GM18858 (cell line): Measurements from ENCODE around the gene SERPINB1.
"Not testable (repeated sequence)": the region's sequence is repeated elsewhere in the genome, so short reads cannot be mapped to it uniquely, and the experiment has no call there.

Experiments used
- ATAC-seq: cut with Tn5 transposase; IDR thresholded peaks from one replicate; pipeline ENCODE4 v1.9.1; 2021; ENCODE audit not compliant: unreplicated experiment

Gene SERPINB1

GRCh38 chr6:2841264-2842138, at the start of gene SERPINB1:
TSS of gene SERPINB1 (minus strand) at chr6:2841863. CDS start at chr6:2840586, 1,277 bp downstream.
- ATAC-seq, result peak; percentile 33

- no peak for ATAC-seq
Measured at GRCh38 chr6:2890976-2891767, 49.5 kb upstream of the SERPINB1 start.

- ATAC-seq, result no peak
Measured at GRCh38 chr6:2885967-2886735, 44.5 kb upstream of the SERPINB1 start.

- no peak for ATAC-seq
Measured at GRCh38 chr6:2884804-2885203, 43.1 kb upstream of the SERPINB1 start.

DNA sequence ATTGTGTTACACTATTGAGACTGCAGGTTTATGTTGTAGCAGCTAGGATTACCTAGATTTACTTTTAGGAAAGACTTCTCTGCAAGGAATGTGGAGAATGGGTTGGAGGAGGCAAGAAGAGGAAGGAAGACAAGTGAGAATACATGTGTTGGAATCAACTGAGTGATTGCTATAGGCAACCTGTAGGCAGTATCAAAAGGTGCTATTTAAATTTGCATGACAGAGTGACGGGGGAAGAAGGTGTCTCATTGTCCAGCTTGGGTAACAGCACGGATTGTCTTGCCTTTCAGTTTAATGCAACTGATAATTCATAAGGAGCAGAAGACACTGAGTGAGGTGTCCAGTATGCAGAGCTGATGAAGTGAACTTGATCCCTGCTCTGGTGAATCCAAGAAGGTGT, 42.0 kb upstream of the SERPINB1 start:
- no peak for ATAC-seq

DNA sequence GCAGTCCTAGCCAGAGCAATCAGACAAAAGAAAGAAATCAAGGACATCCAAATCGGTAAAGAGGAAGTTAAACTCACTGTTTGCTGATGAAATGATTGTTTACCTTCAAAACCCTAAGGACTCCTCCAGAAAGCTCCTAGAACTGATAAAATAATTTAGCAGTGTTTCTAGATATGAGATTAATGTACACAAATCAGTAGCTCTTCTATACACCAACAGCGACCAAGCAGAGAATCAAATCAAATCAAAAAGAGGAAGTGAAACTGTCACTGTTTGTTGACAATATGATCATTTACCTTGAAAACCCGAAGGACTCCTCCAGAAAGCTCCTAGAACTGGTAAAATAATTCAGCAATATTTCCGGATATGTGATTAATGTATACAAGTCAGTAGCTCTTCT, 39.8 kb upstream of the SERPINB1 start:
- no peak for ATAC-seq

GRCh38 chr6:2880156-2880555, 38.5 kb upstream of the SERPINB1 start:
- ATAC-seq, result not testable (repeated sequence)

GRCh38 chr6:2877960-2878359, 36.3 kb upstream of the SERPINB1 start:
- no peak for ATAC-seq

DNA sequence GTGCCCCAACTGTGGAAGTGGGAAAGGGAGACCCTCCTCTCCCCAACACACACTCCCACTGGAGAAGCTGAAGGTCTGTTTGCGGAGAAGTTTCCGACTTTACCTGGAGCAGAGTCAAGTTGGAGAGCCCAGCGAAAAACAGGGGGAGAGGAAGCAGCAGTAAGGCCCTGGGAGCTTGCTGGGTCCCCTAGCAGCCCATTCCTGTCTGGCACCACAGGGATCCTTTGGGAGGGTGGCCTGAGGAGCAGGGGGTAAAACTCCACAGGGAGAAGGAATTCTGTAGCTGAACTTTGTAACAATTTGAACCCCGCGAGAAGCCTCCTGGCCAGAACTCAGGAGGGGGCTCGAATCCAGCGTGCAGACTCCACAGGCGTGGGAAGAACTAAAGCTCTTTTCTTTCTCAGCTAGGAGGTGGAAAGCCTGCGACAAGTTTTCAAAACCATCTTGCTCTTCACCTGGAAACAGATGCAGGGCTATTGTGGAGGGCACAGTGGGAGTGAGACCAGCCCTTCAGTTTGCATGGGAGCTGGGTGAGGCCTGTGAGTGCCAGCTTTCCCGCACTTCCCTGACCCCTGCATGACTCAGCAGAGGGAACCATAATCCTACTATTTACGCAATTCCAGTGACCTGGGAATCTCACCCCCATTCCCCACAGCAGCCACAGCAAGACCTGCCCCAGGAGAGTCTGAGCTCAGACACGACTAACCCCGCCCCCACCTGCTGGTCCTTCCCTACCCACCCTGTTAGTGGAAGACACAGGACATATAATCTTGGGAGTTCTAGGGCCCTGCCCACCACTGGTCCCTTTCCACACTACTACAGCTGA, 35.6 kb upstream of the SERPINB1 start:
- no peak for ATAC-seq

GRCh38 chr6:2876210-2877056, 34.8 kb upstream of the SERPINB1 start:
- ATAC-seq, result no peak

DNA sequence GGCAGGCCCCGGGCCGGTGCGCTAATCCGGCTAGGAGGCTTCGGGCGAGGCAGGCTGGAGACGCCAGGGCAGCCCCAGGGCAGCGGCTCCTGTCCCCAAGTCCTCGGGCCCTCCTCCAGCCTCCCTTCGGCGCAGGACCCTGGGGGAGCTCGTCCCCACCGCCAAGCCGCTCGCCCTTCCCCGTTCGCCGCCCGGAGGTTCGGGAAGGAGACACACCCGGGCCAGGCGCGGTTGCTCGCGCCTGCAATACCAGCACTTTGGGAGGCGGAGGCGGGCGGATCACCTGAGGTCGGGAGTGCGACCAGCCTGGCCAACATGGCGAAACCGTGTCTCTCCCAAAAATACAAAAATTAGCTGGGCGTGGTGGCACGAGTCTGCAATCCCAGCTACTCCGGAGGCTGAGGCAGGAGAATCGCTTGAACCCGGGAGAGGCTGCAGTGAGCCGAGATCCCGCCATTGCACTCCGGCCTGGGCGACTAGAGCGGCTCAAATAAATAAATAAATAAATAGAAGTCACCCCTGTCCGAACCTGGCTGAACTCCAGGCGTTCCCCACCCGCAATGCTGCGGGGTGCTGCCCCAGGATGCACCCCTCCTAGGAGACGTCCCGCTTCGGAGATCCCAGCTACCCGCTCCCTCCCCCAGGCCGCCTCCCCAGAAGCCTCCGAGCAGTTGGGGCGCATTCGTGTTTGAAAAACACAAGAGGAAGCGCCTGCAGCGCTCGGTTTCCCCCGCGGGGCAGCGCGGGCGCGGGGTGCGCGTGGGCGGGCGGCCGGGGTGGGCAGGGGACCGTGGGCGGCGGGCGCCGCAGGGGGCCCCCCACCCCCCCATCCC, 33.9 kb upstream of the SERPINB1 start:
- ATAC-seq, result no peak

GRCh38 chr6:2873643-2874042, 32.0 kb upstream of the SERPINB1 start:
- no peak for ATAC-seq

GRCh38 chr6:2872423-2873358, 31.0 kb upstream of the SERPINB1 start:
- no peak for ATAC-seq

DNA sequence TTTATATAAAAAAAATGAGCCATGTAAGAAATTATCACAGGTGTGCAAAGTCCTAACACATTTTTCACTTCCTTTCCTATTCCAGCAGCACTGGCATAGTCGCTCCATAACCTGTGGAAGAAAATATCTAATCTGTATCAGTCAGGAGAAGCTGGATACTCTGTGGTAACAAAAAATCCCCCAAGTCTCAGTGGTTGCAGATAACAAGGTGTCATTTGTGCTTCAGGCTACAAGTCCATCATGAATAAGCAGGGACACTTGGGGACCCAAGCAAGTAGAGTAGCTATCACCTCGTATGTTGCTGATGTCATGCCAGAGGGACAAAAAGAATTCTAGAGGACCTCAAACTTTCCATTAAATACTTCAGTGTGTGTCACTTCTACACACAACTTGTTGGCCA, 30.3 kb upstream of the SERPINB1 start:
- no peak for ATAC-seq

GRCh38 chr6:2871102-2871501, 29.4 kb upstream of the SERPINB1 start:
- ATAC-seq, result no peak

- ATAC-seq, result no peak
Measured at GRCh38 chr6:2870046-2870636, 28.5 kb upstream of the SERPINB1 start.

GRCh38 chr6:2868637-2869036, 27.0 kb upstream of the SERPINB1 start:
- ATAC-seq, result no peak
